ENCODE measurements around the gene WASF2.

GRCh38 chr1:27530192-27530591, 40.2 kb upstream of the WASF2 start:
- TF ChIP-seq, protein P1, sequence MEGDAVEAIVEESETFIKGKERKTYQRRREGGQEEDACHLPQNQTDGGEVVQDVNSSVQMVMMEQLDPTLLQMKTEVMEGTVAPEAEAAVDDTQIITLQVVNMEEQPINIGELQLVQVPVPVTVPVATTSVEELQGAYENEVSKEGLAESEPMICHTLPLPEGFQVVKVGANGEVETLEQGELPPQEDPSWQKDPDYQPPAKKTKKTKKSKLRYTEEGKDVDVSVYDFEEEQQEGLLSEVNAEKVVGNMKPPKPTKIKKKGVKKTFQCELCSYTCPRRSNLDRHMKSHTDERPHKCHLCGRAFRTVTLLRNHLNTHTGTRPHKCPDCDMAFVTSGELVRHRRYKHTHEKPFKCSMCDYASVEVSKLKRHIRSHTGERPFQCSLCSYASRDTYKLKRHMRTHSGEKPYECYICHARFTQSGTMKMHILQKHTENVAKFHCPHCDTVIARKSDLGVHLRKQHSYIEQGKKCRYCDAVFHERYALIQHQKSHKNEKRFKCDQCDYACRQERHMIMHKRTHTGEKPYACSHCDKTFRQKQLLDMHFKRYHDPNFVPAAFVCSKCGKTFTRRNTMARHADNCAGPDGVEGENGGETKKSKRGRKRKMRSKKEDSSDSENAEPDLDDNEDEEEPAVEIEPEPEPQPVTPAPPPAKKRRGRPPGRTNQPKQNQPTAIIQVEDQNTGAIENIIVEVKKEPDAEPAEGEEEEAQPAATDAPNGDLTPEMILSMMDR (IDR thresholded peaks at IDR 0.05; ENCODE audit: control extremely low read depth in 1 of 3, insufficient read depth in 1 of 3, low read depth in 1 of 3, low read length in 3 of 3): no peak
- no peak for TF ChIP-seq ZNF274 (IDR thresholded peaks at IDR 0.05; ENCODE audit: borderline replicate concordance, extremely low read depth, low read length)
- TF ChIP-seq ASH2L (IDR thresholded peaks at IDR 0.05; ENCODE audit: low read length): no peak
- TF ChIP-seq USF2 (IDR thresholded peaks at IDR 0.05; ENCODE audit: low read length): no peak
- TF ChIP-seq CEBPB (IDR thresholded peaks at IDR 0.05; ENCODE audit: low read depth, low read length): no peak
- TF ChIP-seq CTBP2 (IDR thresholded peaks at IDR 0.05; ENCODE audit: borderline replicate concordance, insufficient read depth, insufficient read length, low read length): no peak

Data from H1 (cell line).